Renal cortical epithelial cell (primary cell): ENCODE data around the gene IFT74. TPM values are rescaled to one million over a fixed set of nuclear protein-coding genes. Genes with fewer than 3 reads are reported as not detected.

Source experiments
- DNase-seq: peaks from one replicate; pipeline ENCODE4 v3.0.0-alpha.2; 2011; ENCODE audit warnings: low read depth
- total RNA-seq: library from RNA; depleted of rRNA; stranded (reverse); fragments of >200 nt; gene quantifications from 2 replicates; pipeline ENCODE4 v1.2.3, GENCODE V29; 2014

IFT74 gene
- 12.5 and 36.1 TPM in 2 replicates for total RNA-seq

GRCh38 chr9:26955921-26956859 is at the start of gene IFT74:
Gene IFT74 (plus strand): TSS chr9:26956412. CDS start chr9:26961968, 5,556 bp downstream.
- peak; percentile 96 for DNase-seq

- no peak for DNase-seq
These were observed 43.0 kb upstream of the IFT74 start for GRCh38 chr9:26913138-26913668.

DNA sequence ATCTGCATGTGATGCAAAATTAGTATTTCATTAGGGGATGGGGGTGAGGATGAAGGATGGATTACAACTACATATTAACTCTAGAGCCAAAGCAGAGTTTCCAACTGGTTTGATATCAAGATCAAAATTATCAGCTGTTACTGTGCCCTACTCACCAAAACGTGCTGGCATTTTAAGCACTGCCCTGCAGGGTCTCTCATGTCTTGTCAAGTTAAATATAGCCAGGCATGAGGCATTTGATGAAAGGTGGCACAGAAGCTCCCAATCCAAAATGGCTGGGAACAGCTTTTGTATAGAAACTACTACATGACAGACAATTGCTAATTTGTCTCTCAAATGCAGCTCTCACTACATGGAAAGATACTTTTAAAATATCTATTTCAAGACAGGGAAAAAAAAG is 36.5 kb upstream of the IFT74 start:
- no peak for DNase-seq

- no peak for DNase-seq
These were observed 30.6 kb upstream of the IFT74 start for GRCh38 chr9:26925609-26926008.

- no peak for DNase-seq
These were observed 27.2 kb upstream of the IFT74 start for GRCh38 chr9:26928902-26929495.

- no peak for DNase-seq
These were observed 20.4 kb upstream of the IFT74 start for GRCh38 chr9:26935847-26936246.

DNA sequence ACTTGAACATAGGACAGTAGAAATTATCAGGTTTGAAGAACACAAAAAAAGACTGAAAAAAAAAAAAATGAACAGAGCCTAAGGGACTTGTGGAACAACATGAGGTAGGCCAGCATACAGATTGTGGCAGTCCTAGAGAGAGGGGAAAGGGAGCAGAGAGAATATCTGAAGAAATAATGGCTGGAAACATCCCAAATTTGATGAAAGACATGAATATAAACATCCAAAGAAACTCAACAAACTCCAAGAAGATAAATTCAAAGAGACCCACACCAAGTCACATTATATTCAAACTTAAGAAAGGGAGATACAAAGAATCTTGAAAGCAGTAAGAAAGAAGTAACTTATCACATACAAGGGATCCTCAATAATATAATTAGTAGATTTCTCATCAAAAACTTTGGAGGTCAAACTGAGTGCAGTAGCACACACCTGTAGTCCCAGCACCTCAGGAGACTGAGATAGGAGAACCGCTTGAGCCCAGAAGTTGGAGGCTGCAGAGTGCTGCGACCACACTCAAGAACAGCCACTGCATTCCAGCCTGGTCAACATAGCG is 18.3 kb upstream of the IFT74 start:
- DNase-seq = no peak

- DNase-seq = no peak
These were observed 16.1 kb upstream of the IFT74 start for GRCh38 chr9:26939955-26940711.

- no peak for DNase-seq
These were observed 15.4 kb upstream of the IFT74 start for GRCh38 chr9:26940779-26941178.

- no peak for DNase-seq
These were observed 10.6 kb upstream of the IFT74 start for GRCh38 chr9:26945591-26945990.

DNA sequence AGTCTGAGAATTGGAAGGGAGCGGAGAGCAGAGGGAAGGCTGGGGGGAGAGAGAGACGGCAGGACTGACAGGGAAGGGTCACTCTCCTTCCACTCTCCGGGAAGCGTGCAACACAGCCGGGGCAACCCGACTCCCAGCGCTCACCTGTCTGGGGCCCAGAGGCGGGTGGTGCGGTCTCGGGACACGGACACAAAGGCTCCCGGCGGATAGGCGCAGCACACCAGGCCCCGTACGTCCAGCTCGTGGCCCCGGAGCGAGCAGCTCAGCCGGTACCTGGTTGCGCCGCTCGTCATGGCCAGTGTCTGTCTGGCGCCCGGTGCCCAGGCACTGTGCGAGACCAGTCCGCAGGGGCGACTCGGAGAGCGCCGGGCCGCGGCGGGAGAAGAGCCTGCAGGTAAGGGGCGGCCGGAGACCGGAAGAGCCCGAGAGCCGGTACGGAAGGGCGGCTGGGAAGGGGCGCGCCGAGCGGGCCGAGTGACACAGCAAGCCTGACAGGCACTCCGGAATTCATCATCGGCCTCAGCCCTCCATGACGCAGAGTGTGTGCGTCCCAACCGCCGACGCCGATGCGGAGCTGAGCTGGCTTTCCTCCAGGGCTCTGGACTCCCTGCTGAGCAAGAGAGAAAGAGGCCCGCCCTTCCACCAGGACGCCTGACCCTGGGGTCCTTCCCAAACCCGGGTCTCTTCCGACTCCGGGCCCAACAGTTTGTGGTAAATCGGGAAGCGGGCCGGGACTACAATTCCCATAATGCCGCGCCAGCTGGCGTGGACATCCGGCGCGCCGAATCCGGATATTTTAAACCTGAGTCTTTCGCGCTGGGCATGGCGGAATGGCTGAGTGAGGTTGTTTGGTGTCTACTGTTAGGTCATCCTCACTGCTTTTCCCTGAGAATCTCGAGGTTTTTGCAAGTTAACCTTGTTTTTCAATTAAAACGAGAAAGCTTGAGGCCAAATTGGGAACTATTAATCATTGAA is 9.2 kb upstream of the IFT74 start, which contains the start of gene PLAA:
PLAA (minus strand) TSS at position 490 of the 975 bp plus-strand sequence; CDS start at position 293, 197 bp downstream.
- peak; percentile 80 for DNase-seq

DNA sequence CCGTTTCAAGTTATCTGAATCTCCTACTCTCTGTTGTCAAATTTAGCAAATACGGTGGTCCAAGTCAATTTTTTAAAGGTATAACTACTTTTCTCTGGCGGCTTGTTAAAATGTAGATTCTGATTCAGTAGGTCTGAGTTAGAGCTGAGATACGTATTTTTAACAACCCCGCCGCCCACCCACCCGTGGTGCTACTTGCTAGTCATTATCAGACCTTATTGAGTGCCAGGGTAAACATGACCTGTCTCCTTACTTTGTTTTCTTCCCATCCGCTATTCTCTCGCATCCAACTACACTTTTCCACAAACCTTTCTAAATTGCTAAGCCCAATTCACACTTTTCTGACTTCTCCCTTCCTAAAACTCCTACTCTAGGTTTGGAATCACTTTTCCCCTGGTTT is 8.5 kb upstream of the IFT74 start:
- DNase-seq = no peak

DNA sequence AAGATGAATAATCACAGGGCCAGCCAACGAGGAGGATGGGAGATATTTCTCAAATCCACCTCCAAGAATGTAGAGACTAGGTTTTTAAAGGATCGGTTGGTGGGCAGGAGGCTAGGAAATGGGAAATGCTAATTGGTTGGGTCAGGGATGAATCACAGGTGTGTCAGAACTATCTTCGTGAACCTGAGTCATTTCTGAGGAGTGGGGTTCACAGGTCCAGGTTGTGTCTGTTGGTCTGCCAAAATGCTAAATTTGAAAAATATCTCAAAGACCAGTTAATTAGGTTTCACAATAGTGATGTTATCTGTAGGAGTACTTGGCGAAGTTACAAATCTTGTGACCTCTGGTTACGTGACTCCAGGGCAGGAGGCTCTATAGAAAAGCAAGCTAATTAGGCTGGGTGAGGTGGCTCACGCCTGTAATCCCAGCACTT is 6.6 kb upstream of the IFT74 start:
- no peak for DNase-seq

DNA sequence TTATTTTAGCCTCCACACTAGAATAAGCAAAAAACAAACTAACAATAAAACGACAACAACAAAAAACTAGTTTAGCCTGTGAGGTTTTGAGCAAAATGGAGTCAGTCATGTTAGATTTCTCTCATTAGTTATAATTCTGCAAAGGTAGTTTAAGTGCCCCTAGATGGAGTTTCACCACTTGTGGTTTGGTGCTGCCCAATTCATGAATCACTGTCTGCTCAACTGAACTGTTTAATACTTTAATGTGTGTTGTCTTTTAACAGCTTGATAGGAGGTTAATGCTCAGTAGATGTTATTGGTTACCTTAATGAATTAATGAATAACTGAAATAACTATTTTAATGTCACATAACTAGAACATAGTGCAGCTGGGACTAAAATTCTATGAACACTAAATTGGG is 5.7 kb upstream of the IFT74 start:
- DNase-seq = peak; percentile 39

- DNase-seq = no peak
These were observed 4.4 kb upstream of the IFT74 start for GRCh38 chr9:26951794-26952193.

DNA sequence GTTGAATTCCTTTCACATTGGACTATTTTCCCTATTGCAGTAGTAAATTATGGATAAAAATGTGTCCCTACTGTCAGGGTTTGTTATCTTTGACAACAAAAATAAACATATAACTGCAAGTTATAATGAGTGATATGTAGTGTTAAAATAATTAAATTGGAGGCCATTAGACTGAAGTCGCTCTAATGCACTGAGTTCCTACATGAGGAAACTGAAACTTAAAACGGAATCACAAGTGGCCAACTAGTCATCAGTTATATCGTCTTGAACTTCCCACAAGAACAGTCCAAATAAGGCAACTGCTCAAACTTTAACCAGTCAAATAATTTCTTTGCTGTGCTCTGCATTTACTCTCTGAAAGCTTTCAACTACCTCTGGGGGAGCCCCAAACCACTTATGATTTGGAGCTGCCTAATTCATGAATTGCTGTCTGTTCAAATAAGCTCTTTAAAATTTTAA is 2.1 kb upstream of the IFT74 start:
- peak; percentile 74 for DNase-seq

GRCh38 chr9:26955222-26955903 is 849 bp upstream of the IFT74 start:
- DNase-seq = no peak

GRCh38 chr9:26956860-26957233 is 635 bp downstream of the IFT74 start:
- DNase-seq = peak; percentile 23

- DNase-seq = no peak
These were observed 15.5 kb downstream of the IFT74 start for GRCh38 chr9:26971721-26972120.

DNA sequence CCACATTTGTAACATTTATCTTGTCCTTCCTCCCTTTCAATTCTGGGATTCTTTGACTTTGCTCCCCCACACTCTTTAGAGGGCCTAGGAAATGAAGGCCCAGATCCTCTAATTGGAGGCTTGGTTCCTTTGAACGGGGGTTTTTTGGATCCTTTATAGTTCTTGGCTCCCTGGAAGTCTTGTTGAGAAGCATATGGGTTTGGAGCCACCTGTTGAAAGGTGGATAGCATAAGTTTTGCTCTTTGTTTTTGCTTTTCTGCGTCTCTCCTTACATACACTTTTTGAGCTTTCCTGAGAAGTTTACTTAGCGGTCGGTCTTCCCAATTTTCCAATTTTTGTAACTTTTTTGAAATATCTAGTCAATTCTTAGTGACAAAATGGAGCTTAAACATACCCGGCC is 17.8 kb downstream of the IFT74 start:
- DNase-seq = no peak
